ENCODE results near the gene ZNF213. TPM values are rescaled to one million over a fixed set of nuclear protein-coding genes. Genes with fewer than 3 reads are reported as not detected.

Gene ZNF213
- total RNA-seq, 6 experiments from 2014 or later, result 1.3 to 4.4 (median 1.7) TPM

GRCh38 chr16:3096362-3096761 lies 38.5 kb upstream of the ZNF213 start:
- TF ChIP-seq CTCF (IDR thresholded peaks at IDR 0.05) (no peak), POLR2A (IDR thresholded peaks at IDR 0.05) (no peak)
- no peaks in the 10 kb centered on the region for H3K36me3 ChIP-seq
- no peaks in the 10 kb centered on the region for H3K27me3 ChIP-seq
- no peak overlapping the region for H3K27ac ChIP-seq
- WGBS (ENCODE audit: insufficient coverage, low coverage, low lambda C conversion rate, missing lambda C conversion rate), result no CpG with 5 or more reads among the region's 6 CpGs
- intact Hi-C loops (cut with DNase I), result no loop called here
- H3K9me3 ChIP-seq, result no peaks in the 10 kb centered on the region
- DNase-seq (no peak), ATAC-seq (no peak)
- H3K4me3 ChIP-seq, result no peak overlapping the region
- H3K4me1 ChIP-seq, result peaks cover 0 to 5% (median 2%) of the 10 kb centered on the region in 4 donors

DNA sequence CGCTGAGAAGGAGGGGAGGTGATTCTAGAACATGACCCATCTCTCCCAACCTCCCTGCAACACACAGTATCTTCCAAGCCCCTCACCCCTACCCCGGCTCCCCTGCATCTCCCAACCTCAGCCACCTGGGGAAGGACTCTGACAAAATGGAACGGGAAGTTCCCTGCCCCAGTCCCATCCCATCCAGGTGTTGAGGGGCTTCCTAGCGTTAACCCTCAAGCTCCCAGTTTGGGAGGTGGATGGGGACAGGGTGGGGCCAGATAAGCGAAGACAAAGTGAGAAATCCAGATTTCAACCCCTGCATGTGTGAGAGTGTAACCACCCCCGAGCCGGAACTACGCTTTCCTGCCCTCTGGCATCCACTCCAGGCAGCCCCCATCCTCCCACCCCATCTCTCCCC lies 37.6 kb upstream of the ZNF213 start:
- intact Hi-C loops (cut with DNase I), result no loop called here
- Histone ChIP-seq H3K36me3 (no peaks in the 10 kb centered on the region), H3K27ac (no peak overlapping the region), H3K27me3 (no peaks in the 10 kb centered on the region), H3K9me3 (no peaks in the 10 kb centered on the region), H3K4me1 (peaks cover 0 to 5% (median 2%) of the 10 kb centered on the region in 4 donors), H3K4me3 (no peak overlapping the region)
- no peak for TF ChIP-seq CTCF (IDR thresholded peaks at IDR 0.05)
- TF ChIP-seq POLR2A (IDR thresholded peaks at IDR 0.05), result no peak
- WGBS (ENCODE audit: insufficient coverage, low coverage, low lambda C conversion rate, missing lambda C conversion rate), result 54% methylated on average over 4 of the region's 8 CpGs
- DNase-seq (no peak), ATAC-seq (no peak)

- TF ChIP-seq POLR2A (IDR thresholded peaks at IDR 0.05) (no peak), CTCF (IDR thresholded peaks at IDR 0.05) (no peak)
- Histone ChIP-seq H3K27ac (no peak within 1 kb of the TSS), H3K27me3 (no peaks in the 10 kb centered on the region), H3K36me3 (no peaks in the 10 kb centered on the region), H3K4me3 (peak within 1 kb of the TSS in 2 of 3 donors; percentile 12 to 41), H3K4me1 (peaks cover 0 to 5% (median 2%) of the 10 kb centered on the region in 4 donors), H3K9me3 (no peaks in the 10 kb centered on the region)
- DNase-seq (peak in 1 of 3 donors; percentile 47), ATAC-seq (no peak)
- intact Hi-C loops (cut with DNase I), result no loop called here
- 77% methylated on average over 5 of the region's 21 CpGs for WGBS (ENCODE audit: insufficient coverage, low coverage, low lambda C conversion rate, missing lambda C conversion rate)
Observed at GRCh38 chr16:3098459-3099394, 36.1 kb upstream of the ZNF213 start, which contains the start of gene ZSCAN10. ZSCAN10 (minus strand) TSS chr16:3099294; CDS start chr16:3092937, 6,357 bp downstream.

DNA sequence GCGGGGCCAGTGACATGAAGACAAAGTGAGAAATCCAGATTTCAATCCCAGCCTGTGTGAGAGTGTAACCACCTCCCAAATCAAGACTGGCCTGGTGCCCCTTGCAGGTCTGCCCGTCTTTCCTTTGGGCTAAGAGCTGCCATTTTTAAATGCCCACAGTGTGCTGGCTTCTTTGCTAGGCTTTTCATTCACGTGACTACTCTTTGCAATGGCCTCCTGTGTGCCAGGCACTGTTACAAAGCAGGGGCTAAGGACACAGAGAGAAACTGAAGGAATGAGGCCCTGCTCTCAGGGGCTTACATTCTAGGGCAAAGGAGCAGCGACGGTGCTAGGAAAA lies 35.5 kb upstream of the ZNF213 start:
- H3K4me3 ChIP-seq, result no peak overlapping the region
- no peak for DNase-seq
- H3K9me3 ChIP-seq, result no peaks in the 10 kb centered on the region
- intact Hi-C loops (cut with DNase I), result no loop called here
- no peak overlapping the region for H3K27ac ChIP-seq
- no peak for ATAC-seq
- H3K4me1 ChIP-seq, result peaks cover 0 to 5% (median 2%) of the 10 kb centered on the region in 4 donors
- TF ChIP-seq POLR2A (IDR thresholded peaks at IDR 0.05), result no peak
- no peaks in the 10 kb centered on the region for H3K27me3 ChIP-seq
- WGBS (ENCODE audit: insufficient coverage, low coverage, low lambda C conversion rate, missing lambda C conversion rate), result 81% methylated on average over 5 of the region's 5 CpGs
- H3K36me3 ChIP-seq, result no peaks in the 10 kb centered on the region
